Measurements from ENCODE around the gene MOSPD2. TPM values are rescaled to one million over a fixed set of nuclear protein-coding genes. Genes with fewer than 3 reads are reported as not detected.

Gene MOSPD2
- total and polyA plus RNA-seq, 2 of the 4 experiments (the other 2 are of a cell fraction) = 14.1 to 22.2 TPM

- intact Hi-C loops (cut with micrococcal nuclease) = loop anchor here (2.0 to 5.0 kb wide), 3 partner anchors 186 to 271 kb away; no protein-coding TSS in a partner anchor
- POLR2A ChIA-PET (ENCODE audit: unreplicated experiment) = interaction anchor here (0.6 kb wide), 1 partner anchor 573 kb away, joined by 3 read pairs; no protein-coding TSS in a partner anchor
- H3K36me3 ChIP-seq (ENCODE audit: control insufficient read depth, insufficient read depth, low read length) = peaks cover 2% of the 10 kb centered on the region
Observed at GRCh38 chrX:14871767-14872166, 1.5 kb upstream of the MOSPD2 start.

More at GRCh38 chrX:14871767-14872166, 1.5 kb upstream of the MOSPD2 start:
- H2AK9ac ChIP-seq (replicated peaks; ENCODE audit: low read depth, low read length, poor library complexity) = no peak overlapping the region
- H3K27ac ChIP-seq (ENCODE audit: insufficient read depth, low read length) = no peak overlapping the region
- CTCF ChIA-PET = no interaction called here
- no peak overlapping the region for H2BK15ac ChIP-seq (ENCODE audit: low read depth, low read length)
- no peak overlapping the region for H3K14ac ChIP-seq (replicated peaks; ENCODE audit: low read depth, low read length)
- no peak overlapping the region for H3K23ac ChIP-seq (ENCODE audit: low read depth, low read length)
- no peak overlapping the region for H2BK20ac ChIP-seq (ENCODE audit: low read depth, low read length)
- no peak overlapping the region for H4K5ac ChIP-seq (ENCODE audit: low read depth, low read length)
- H3K4ac ChIP-seq (ENCODE audit: low read depth, low read length) = no peak overlapping the region
- no CpG with 5 or more reads among the region's 1 CpG for WGBS, 2 experiments (ENCODE audit: extremely low coverage in 2 of 2, insufficient read length in 1 of 2)
- H3K9me3 ChIP-seq (ENCODE audit: control insufficient read depth, insufficient read depth, low read length) = peaks cover 2% of the 10 kb centered on the region; the same call in 1 of the 2 replicates
- dilution Hi-C loops (cut with HindIII; ENCODE audit: low sequenced_read_pairs, unreplicated experiment) (no loop called here), in situ Hi-C loops (cut with MboI; ENCODE audit: low sequenced_read_pairs) (no loop called here)
- no peak overlapping the region for H2AK5ac ChIP-seq (ENCODE audit: low read depth, low read length)
- H3K4me1 ChIP-seq (ENCODE audit: control insufficient read depth, insufficient read depth, low read length) = no peaks in the 10 kb centered on the region
- H4K8ac ChIP-seq (ENCODE audit: low read depth in 2 of 2, low read length in 2 of 2) = no peak overlapping the region
- no peak for DNase-seq
- no peak overlapping the region for H2BK120ac ChIP-seq (ENCODE audit: low read depth, low read length)
- H4K91ac ChIP-seq (ENCODE audit: insufficient read depth, low read depth, low read length) = no peak overlapping the region
- H3K9me1 ChIP-seq (ENCODE audit: insufficient read depth, low read length) = no peaks in the 10 kb centered on the region
- H4K20me1 ChIP-seq (ENCODE audit: insufficient read depth, low read length) = no peaks in the 10 kb centered on the region
- H3K18ac ChIP-seq (ENCODE audit: low read depth, low read length) = no peak overlapping the region
- no peak overlapping the region for H3K56ac ChIP-seq (ENCODE audit: extremely low read depth, insufficient read depth, low read length)
- no peak overlapping the region for H3K4me3 ChIP-seq (ENCODE audit: insufficient read depth, low read depth, low read length)
- H3K9ac ChIP-seq (ENCODE audit: low read depth, low read length) = no peak overlapping the region
- no TSS peak for BruUV-seq (replicated peaks)
- peaks cover 18% of the 10 kb centered on the region in 2 experiments for H3K79me1 ChIP-seq (ENCODE audit: low read depth in 1 of 2, low read length in 2 of 2)
- ATAC-seq (ENCODE audit: low read depth) = no peak
- no peak overlapping the region for H2AFZ ChIP-seq (replicated peaks; ENCODE audit: low read length, poor library complexity)
- H2BK5ac ChIP-seq (ENCODE audit: low read depth, low read length, poor library complexity, severe bottlenecking) = no peak overlapping the region
- H3K4me2 ChIP-seq (ENCODE audit: low read depth, low read length) = no peak overlapping the region
- no peaks in the 10 kb centered on the region for H3K27me3 ChIP-seq (ENCODE audit: control insufficient read depth, insufficient read depth, low read length)
- TF ChIP-seq FOS (IDR thresholded peaks at IDR 0.05; ENCODE audit: low read depth, low read length) (no peak), ELK1 (IDR thresholded peaks at IDR 0.05; ENCODE audit: borderline replicate concordance, low read depth, low read length) (no peak), CHD1 (IDR thresholded peaks at IDR 0.05; ENCODE audit: low read depth, low read length) (no peak), USF2 (IDR thresholded peaks at IDR 0.05; ENCODE audit: low read depth, low read length) (no peak), RFX5 (IDR thresholded peaks at IDR 0.05; ENCODE audit: low read depth, low read length) (no peak)
